Esophagus muscularis mucosa (tissue), 3 donors: ENCODE data around the gene ME1.
"Not testable (repeated sequence)": the region's sequence is repeated elsewhere in the genome, so short reads cannot be mapped to it uniquely, and the experiment has no call there.

Experiments used
- CTCF ChIP-seq, 3 experiments: fragments of 200-600 bp in 2 of 3; fragments of 450-650 bp in 1 of 3; sonication (generic) in 2 of 3; IDR thresholded peaks; one replicate each; pipeline ENCODE4 v1.5.1; 2017 to 2019; ENCODE audit warnings: antibody characterized with exemption in 3 of 3, mild to moderate bottlenecking in 2 of 3, moderate library complexity in 1 of 3
- EP300 ChIP-seq: sonication (generic); formaldehyde crosslinking; IDR thresholded peaks from one replicate; pipeline ENCODE4 v1.6.1; 2017; ENCODE audit warnings: antibody characterized with exemption

- TF ChIP-seq CTCF (IDR thresholded peaks at IDR 0.05); EP300: not testable (repeated sequence)
These were observed 174.1 kb downstream of the ME1 start for GRCh38 chr6:83256719-83257118.
